ACHN (cell line): Measurements from ENCODE around the gene ZNF836.

Source experiments
- DNase-seq: peaks from one replicate; pipeline ENCODE4 v3.0.0-alpha.2; 2015
- in situ Hi-C: cut with HindIII; loops from 2 replicates; pipeline ENCODE4 v1.10.0; 2017; ENCODE audit warnings: low sequenced_read_pairs, low pct_ligation_motif_present, low pct_unique_long_range_greater_than_20kb

ZNF836 gene

DNA sequence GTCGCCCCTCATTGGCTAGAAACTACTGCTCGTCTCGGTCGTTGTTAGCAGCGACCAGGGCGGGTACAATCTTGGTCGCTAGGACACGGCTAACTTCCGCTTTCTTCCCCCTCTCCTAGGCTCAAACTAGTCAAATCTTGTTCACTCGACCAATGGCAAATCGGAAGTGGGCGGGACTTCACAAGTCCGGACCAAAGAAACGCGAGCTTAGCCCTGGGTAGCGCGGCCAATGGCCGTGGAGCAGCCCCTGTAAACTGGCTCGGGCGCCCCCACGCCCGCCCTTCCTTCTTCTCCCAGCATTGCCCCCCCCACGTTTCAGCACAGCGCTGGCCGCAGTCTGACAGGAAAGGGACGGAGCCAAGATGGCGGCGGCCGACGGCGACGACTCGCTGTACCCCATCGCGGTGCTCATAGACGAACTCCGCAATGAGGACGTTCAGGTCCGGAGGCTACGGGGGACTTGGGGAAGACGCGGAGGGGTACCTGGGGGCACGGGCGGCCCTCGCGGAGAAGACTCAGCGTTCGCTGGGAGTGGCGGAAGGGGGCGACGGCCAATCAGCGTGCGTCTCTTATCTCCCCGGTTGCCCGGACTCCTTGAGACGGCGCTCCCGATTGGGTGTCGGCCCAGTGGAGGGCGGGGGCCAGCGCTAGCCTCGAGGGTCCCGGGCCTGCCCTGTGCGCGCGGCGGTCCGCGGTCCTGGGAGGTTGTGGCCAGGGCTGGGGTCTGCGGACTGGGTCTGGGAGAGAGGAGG, 18.5 kb upstream of the ZNF836 start, which contains the start of gene PPP2R1A:
PPP2R1A (plus strand) TSS at position 318 of the 752 bp plus-strand sequence; CDS start at position 363, 45 bp downstream.
- in situ Hi-C loops: no loop called here
- DNase-seq: peak; percentile 99

DNA sequence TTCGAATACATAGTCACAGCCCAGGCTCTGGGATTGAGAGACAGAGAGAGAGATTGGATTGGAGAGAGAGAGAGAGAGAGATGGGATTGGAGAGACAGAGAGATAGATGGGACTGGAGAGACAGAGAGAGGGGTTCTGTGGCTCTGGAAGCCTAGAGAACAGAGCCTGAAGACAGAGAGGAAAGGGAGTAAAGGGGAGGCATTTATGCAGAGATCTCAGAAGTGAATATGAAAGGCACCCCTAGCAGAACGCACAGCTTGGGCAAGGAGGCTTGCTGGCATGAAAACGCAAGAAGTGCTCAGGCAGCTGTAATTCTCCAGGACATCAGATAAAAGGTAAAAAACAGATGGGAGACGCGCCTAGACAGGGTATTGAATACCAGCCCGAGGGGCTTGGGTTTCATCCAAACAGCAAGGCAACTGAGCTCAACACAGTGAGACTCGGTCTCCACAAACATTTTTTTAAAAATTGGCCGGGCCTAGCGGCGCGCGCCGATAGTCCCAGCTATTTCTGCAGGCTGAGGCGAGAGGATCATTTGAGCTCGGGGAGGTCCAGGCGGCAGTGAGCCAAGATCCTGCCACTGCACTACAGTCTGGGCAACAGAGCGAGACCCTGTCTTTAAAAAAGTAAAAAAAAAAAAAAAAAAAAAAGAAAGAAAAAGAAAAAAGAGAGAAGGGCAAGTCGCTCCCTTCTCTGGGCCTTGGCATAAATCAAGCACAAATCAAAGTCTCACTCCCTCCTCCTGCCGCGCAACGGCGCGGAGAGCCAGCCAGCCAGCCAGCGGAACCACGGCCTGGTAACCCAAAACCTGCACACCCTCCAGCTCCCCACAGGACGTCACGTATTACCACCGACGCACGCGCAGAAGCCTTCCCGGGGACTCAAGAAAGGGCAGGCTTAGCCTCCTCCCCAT, 17.7 kb upstream of the ZNF836 start:
- in situ Hi-C loops: no loop called here
- no peak for DNase-seq

DNA sequence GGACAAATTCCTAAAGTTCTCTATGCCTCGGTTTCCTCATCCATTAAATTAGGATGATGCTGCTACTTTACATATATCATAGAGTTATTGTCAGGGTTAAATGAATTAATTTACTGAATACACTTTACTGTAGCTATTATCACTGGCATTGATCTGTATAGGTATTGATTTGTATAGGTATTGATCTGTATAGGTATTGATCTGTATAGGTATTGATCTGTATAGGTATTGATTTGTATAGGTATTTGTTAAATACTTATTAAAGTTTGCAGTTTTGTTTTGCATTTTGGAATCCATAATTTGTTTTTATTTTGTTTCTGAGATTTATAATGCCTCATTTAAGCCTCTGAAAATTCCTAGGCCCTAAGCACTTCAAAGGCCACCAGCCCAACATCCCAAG, 16.0 kb upstream of the ZNF836 start:
- in situ Hi-C loops: no loop called here
- no peak for DNase-seq

DNA sequence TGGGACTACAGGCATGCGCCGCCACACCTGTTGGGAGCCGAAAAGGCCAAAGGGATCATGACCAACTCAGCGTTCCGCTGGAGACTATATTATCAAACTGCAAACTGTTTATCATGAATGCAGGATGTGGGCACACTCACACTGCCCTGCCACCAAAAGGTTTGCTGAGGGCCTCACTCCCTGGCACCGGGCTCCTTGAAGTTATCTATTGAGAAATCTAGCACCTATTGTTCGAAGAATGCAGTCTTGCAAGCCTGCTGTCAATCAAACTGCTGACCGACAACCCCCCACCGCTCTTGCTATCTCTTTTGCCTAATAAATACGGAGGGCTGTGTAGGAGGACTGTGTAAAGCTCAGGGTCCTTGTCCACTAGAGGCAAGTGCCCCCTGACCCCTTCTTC, 5.2 kb upstream of the ZNF836 start:
- DNase-seq: no peak
- in situ Hi-C loops: no loop called here

GRCh38 chr19:52172347-52172746, 926 bp upstream of the ZNF836 start:
- in situ Hi-C loops: no loop called here
- DNase-seq: no peak

DNA sequence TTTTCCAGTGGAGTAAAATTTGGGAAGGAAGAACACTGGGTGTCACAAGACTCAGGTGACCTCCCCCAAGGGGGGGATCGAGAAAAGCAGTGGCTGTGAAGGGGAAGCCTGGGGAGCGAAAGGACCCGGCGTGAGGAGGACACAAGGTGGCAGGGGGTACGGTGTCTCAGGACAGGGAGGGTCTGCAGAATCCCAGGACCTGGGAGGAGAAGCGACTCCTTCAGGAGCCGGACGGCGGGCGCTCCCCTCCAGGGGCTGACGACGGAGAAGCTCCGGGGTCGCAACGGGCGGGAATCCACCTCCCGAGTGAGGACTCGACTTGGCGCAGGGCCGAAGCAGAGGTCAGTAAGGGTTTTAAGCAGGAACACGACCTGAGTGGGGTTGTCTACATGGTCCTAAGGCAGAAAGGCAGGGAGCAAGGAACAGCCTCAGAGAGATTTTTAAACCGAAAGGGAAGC, 529 bp downstream of the ZNF836 start:
- in situ Hi-C loops: no loop called here
- no peak for DNase-seq

DNA sequence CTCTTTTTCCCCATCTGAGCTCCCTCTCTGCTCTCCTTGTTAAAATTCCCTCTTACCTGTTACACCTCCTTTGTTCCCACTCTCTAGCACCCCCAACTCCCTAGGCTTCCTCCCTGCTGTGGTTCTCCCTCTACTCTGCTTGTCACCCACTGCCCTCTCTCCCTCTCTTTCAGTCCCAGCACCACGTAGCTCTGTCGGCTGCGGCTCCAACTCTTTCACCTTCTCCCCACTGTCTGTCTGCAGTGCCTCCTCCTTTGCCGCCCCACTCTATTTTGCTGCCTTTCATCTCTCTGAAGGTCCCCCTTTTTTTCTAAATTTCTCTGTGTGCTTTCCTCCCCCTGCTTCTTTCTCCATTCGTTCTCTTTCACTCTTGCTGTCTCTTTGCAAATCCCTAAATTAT, 1.1 kb downstream of the ZNF836 start:
- in situ Hi-C loops: no loop called here
- DNase-seq: no peak

DNA sequence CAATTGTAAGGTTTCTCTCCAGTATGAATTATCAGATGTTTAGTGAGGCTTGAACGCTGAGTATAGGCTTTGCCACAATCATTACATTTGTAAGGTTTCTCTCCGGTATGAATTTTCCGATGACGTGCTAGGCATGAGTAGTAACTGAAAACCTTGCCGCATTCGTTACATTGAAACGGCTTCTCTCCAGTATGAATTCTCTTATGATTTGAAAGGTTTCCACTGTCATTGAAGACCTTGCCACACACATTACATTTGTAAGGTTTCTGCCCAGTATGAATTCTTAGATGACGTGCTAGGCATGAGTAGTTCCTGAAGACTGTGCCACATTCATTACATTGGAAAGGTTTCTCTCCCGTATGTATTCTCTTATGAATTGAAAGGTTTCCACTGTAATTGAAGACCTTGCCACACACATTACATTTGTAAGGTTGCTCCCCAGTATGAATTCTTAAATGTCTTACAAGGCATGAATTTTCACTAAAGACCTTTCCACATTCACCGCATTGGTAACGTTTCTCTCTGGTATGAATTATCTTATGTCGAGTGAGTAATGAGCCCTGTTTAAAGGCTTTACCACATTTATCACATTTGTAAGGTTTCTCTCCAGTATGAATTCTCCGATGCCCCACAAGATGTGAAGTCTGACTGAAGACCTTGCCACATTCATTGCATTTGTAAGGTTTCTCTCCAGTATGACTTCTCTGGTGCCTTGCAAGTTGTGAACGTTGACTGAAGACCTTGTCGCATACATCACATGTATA, 15.6 kb downstream of the ZNF836 start:
- no peak for DNase-seq
- in situ Hi-C loops: no loop called here

GRCh38 chr19:52148256-52148655, 23.2 kb downstream of the ZNF836 start:
- in situ Hi-C loops: no loop called here
- no peak for DNase-seq

GRCh38 chr19:52142001-52142595, 29.3 kb downstream of the ZNF836 start:
- no peak for DNase-seq
- in situ Hi-C loops: no loop called here

DNA sequence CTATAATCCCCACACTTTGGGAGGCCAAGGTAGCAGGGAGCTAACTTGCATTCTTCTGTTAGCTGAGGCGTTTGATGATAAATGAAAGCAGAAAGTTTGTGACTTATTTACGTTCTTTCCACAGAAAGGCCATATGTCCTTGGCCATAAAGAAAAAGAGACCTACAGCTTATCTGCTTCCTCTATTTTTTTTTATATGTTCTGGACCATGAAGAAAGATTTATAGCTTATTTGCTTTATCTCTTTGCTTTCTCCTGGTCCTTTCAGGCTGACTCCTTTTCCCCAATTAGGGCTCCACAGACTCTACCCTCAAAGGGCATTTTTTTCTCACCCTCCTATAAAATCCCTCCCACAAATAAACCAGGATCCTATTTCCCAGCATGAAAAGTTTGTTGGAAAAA, 30.2 kb downstream of the ZNF836 start:
- no peak for DNase-seq
- in situ Hi-C loops: no loop called here

- no peak for DNase-seq
- in situ Hi-C loops: no loop called here
These were observed 31.2 kb downstream of the ZNF836 start for GRCh38 chr19:52140032-52140710.

DNA sequence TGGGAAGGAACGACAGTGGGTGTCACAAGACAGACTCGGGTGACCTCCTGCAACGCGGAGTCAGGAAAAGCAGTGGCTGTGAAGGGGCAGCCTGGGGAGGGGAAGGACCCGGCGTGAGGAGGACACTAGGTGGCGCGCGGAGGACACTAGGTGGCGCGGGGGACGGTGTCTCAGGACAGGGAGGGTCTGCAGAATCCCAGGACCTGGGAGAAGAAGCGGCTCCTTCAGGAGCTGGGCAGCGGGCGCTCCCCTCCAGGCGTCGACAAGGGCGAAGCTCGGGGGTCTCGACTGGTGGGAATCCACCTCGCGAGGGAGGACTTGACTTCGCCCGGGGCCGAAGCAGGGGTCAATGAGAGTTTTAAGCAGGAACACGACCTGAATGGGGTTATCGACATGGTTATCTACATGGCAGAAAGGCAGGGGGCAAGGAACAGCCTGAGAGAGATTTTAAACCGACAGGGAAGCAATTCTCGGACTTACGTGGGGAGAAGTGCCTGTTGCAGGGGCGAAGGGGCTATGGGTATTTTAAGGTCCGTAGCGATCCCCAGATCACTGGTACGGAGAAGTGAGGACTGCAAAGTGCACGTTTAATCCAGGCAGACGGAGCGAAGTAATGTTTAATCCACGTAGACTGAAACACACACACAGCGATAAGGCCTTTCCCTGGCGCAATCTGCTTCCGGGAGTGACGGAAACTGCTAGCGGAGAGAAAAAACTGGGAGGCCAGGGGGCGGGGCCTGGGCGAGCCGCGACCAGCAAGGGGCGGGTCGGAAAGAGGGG, 32.0 kb downstream of the ZNF836 start, which contains the start of gene ZNF616:
ZNF616 (minus strand) TSS at position 687 of the 780 bp plus-strand sequence. CDS start 9,426 bp downstream, outside the sequence.
- in situ Hi-C loops: no loop called here
- peak; percentile 90 for DNase-seq

GRCh38 chr19:52138983-52139251, 32.5 kb downstream of the ZNF836 start:
- in situ Hi-C loops: no loop called here
- DNase-seq: peak; percentile 20

DNA sequence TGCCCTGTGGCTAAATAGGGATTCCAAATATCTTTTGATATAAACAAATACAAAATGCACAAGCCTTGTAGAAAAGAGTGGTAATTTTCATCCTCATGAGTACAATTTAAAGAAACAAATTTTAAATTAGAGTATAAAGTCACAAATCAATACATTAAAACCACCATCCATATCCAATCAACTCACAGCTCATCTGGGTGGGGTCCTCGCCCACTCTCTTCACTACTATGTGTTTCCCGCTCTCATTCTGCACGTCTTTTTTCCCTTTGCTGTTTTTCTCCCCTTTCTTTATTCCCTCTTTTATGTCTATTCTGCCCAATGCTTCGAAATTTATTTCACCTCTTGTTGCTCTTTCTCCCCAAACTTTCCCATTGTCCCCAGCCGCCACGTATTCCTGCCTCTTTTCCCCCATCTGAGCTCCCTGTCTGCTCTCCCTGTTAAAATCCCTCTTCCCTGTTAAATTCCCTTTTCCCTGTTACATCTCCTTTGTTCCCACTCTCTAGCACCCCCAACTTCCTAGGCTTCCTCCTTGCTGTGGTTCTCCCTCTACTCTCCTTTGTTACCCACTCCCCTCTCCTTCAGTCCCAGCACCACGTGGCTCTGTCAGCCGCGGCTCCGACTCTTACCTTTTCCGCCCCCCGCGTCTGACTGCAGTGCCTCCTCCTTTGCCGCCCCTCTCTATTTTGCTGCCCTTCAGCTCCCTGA, 33.0 kb downstream of the ZNF836 start:
- no peak for DNase-seq
- in situ Hi-C loops: no loop called here

- no peak for DNase-seq
- in situ Hi-C loops: no loop called here
These were observed 51.1 kb downstream of the ZNF836 start for GRCh38 chr19:52120286-52120685.

GRCh38 chr19:52115526-52116053, 55.8 kb downstream of the ZNF836 start:
- in situ Hi-C loops: no loop called here
- DNase-seq: no peak
